Fibroblast of mammary gland (primary cell): ENCODE measurements around the gene LRMDA.

Experiments used
- DNase-seq: peaks from one replicate; pipeline ENCODE4 v3.0.0-alpha.2; 2010; ENCODE audit warnings: low read depth
- H3K4me3 ChIP-seq: 2 replicates; pipeline ENCODE4 v1.5.1; 2011; ENCODE audit warnings: low read depth, mild to moderate bottlenecking, low read length, moderate library complexity; ENCODE audit not compliant: control insufficient read depth
- TF ChIP-seq, protein P1 (sequence below): conservative IDR thresholded peaks from 2 replicates; pipeline ENCODE4 v1.5.1; 2011; ENCODE audit warnings: low read depth, low read length, inconsistent platforms; ENCODE audit not compliant: control insufficient read depth, insufficient read depth

The LRMDA gene

DNA sequence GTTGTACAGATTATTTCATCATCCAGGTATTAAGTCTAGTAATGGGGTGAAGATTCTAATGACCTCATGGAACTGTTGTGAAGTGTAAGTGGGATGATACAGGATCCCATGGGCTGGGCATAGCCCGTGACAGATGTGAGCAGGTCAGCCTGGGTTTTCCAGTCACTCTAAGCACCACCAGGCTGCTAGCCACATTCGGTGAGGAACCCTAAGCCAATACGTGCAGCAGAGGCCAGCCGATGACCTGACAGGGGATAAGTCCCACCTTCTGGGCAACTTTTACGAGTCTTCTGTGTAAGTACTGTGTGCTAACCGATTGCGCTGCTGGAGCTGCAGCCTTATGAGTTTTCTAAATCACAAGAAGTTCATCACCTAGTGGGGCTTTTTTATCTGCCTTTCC, 37.2 kb upstream of the LRMDA start:
- H3K4me3 ChIP-seq: no peak overlapping the region
- DNase-seq: no peak
- TF ChIP-seq, protein P1, sequence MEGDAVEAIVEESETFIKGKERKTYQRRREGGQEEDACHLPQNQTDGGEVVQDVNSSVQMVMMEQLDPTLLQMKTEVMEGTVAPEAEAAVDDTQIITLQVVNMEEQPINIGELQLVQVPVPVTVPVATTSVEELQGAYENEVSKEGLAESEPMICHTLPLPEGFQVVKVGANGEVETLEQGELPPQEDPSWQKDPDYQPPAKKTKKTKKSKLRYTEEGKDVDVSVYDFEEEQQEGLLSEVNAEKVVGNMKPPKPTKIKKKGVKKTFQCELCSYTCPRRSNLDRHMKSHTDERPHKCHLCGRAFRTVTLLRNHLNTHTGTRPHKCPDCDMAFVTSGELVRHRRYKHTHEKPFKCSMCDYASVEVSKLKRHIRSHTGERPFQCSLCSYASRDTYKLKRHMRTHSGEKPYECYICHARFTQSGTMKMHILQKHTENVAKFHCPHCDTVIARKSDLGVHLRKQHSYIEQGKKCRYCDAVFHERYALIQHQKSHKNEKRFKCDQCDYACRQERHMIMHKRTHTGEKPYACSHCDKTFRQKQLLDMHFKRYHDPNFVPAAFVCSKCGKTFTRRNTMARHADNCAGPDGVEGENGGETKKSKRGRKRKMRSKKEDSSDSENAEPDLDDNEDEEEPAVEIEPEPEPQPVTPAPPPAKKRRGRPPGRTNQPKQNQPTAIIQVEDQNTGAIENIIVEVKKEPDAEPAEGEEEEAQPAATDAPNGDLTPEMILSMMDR: no peak

DNA sequence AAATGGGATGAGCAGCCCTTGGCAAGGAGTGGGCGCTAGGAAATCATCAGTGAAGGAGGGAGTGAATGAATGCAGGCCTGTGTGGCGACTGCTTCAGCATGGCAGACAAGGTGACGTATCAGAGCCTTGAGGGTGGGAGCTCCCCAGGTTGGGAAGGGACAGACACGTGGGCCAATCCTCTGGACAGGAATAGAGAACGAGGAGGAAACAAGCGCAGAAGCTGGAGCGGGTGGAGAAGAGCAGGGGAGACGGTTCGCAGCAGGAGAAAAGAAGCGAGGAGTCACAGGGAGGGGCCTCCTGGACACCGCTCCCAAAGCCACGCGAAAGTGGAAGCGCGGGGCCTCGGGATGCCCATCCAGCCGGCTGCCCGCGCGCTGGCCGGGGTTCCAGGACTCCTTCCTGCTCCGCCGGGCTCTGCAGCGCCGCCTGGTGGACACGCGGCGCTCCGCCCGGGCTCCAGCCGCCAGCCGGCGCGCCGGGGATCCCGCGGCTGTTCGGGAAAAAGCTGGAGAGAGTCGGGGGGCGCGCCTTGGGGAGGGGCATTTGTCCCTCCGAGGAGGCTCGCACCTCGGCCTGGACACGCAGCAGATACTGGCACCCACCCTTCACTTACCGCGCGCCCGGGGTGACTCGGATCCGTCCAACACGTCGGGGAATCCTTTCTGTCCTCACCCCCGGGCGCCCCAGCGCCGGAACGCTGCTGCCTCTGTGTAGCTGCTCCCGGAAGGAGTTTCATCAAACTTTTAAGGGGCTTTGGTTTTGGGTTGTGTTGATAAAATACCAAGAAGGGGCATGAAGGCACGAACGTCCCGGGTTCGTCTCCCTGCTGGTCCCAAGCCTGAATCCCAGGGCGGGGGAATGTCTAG, 36.1 kb upstream of the LRMDA start:
- TF ChIP-seq, protein P1: no peak
- peak overlapping the region; percentile 9 for H3K4me3 ChIP-seq
- peak; percentile 21 for DNase-seq

DNA sequence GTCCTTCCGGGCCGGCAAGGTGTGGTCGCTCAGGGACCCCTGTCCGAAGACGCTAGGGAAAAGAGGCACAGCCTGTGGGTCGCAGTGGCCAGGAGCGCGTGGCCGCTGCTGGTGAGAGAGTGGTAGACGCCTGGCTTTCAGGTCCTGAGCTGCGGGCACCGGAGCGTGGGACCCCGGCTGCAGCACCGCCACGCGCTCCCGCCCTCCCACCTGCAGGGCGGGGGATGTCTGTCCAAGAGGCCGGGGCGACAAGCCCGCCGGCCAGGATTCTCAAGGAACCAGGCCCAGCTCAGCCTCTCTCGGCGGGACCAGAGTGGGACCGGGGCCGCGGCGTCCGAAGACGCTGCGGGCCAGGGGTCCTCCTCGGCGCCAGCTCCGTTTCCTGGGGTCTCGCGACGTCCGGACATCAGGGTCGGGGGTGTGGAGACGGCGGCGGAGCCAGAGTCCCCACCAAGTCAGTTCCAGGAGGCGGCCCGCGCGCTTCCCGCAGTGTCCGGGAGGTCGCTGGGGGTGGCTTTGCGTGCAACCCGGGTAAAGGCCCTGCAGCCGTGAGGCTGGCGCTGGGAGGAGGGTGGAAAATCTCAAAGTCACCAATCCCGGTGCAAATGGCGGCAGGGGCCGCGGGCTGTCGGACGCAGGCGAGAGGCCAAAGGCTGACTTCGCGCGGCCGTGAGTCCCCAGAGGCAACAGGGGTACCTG, 35.3 kb upstream of the LRMDA start:
- DNase-seq: no peak
- TF ChIP-seq, protein P1: no peak
- H3K4me3 ChIP-seq: peak overlapping the region; percentile 97

DNA sequence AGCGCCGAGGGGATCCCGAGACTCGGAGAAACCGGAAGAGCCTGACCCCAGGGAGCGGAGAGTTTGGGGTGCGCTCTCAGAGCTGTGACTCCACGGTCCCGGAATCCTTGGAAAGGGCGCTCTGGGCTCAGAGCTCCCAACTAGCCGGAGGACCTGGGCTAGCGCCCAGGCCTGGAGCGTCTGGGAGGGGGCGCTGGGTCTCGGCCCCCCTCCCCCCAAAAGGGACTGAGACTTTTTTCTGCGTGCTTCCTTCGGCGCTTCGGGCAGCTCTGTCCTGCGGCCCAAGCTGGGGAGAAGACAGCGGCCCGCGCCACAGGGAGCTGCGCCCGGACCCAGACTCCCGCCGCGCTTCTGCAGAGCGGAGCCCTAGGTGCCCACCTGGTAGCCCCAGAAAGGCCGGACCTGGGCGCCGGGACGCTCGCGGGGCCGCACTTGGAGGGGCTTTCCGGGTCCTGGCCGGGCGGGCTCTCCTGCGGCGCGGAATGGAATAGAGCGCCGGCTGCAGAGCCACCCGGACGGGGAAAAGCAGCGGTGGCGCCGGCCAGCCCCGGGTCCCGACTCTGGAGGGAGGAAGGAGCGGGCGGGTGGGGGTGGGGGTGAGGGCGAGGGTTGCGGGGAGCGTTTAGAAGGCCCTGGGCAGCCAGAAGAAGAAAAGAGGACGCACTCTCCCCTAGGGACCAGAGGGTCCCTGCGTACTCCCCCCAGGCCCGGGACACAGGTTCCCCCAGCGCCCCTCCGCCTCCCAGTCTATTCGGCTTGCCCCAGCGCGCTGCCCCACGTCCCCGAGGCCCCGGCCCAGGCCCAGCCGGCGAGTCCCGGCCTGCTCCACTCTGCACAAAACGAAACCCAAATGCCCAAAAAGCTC, 34.6 kb upstream of the LRMDA start:
- DNase-seq: peak; percentile 19
- H3K4me3 ChIP-seq: peak overlapping the region; percentile 97
- TF ChIP-seq, protein P1: no peak

DNA sequence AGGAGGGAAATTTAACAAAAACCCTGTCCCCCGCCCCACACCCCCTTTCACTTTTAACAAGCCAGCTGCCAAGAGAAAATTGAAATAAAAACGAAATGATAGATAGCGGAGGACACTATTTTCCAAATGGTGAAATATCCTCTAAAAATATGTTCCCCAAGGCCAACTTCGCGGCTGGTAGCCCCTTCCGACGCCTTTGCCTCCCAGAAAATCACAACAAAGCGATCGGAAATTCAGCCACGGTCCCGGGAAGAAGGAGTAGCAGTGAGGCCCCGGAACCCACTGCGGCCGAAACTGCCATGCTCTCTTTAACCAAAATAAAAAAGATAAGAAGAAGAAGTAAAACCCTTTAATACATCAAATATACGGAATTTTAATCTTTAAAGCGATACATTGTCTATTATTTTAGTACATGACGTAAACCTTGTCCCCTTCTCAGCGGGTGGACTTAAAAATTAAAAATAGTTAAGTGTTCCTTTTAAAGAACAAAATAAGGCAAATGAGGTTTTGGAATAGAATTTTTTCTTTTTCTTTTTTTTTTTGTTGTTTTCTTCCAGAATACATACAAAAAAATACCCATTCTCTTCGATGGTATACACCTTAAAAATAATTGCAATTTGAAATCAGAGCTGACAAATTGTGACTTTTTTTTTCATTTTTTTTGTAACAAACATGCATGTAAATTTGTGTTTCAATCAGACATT, 33.8 kb upstream of the LRMDA start:
- peak overlapping the region; percentile 97 for H3K4me3 ChIP-seq
- TF ChIP-seq, protein P1: no peak

DNA sequence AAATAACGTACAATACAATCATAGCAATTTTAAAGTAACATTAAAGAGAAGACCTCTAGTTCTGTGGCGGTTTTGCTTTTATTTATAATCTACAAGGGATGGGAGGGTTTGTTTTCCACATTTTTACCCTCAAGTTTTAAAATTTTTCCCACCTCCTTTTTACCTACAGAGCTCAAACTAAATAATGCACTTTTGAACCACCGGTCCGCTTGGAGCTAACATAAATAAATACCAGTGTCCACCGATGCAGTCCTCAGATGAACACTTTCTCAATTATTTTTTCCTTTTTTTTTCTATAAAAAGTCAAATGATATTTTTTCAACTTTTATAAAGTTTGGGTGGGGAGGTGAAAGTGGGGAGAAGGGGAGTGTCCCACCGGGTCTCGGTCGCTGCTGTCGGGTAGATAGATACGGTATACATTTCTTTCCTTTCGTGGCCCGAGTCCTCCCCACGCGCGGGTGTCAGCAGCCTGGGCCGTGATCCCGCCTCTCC, 33.2 kb upstream of the LRMDA start:
- H3K4me3 ChIP-seq: peak overlapping the region; percentile 97
- DNase-seq: no peak
- TF ChIP-seq, protein P1: no peak

More for the DNA sequence above, 33.8 kb upstream of the LRMDA start:
- peak; percentile 18 for DNase-seq
